Ectodermal cell (in vitro differentiated cells): ENCODE measurements around the gene RAB6D.
"Not testable (repeated sequence)": the region's sequence is repeated elsewhere in the genome, so short reads cannot be mapped to it uniquely, and the experiment has no call there.

Experiments used
- H3K27ac ChIP-seq: 2 replicates; pipeline ENCODE4 v1.7.0; 2013; ENCODE audit warnings: mild to moderate bottlenecking, low read depth, low read length; ENCODE audit not compliant: insufficient read depth, poor library complexity, severe bottlenecking
- H3K27me3 ChIP-seq: 2 replicates; pipeline ENCODE4 v1.7.0; 2013; ENCODE audit warnings: mild to moderate bottlenecking, low read length; ENCODE audit not compliant: insufficient read depth, control insufficient read depth, poor library complexity, severe bottlenecking
- H3K36me3 ChIP-seq: one replicate; pipeline ENCODE4 v1.7.0; 2013; ENCODE audit warnings: low read length; ENCODE audit not compliant: control insufficient read depth, insufficient read depth
- H3K4me1 ChIP-seq: one replicate; pipeline ENCODE4 v1.7.0; 2013; ENCODE audit warnings: low read length; ENCODE audit not compliant: control insufficient read depth, insufficient read depth
- H3K4me3 ChIP-seq: 2 replicates; pipeline ENCODE4 v1.7.0; 2013; ENCODE audit warnings: low read depth, low read length, control low read depth; ENCODE audit not compliant: insufficient read depth
- H3K9me3 ChIP-seq: 2 replicates; pipeline ENCODE4 v1.7.0; 2013; ENCODE audit warnings: mild to moderate bottlenecking, low read length, moderate library complexity; ENCODE audit not compliant: control insufficient read depth
- WGBS, 2 experiments: methylation state at CpG; one replicate each; pipeline ENCODE4 v1.1.7; 2013; ENCODE audit warnings: missing lambda C conversion rate in 2 of 2; 5-methylcytosine and 5-hydroxymethylcytosine counted together

Gene RAB6D

GRCh38 chr2:131367352-131367751 is 3.4 kb upstream of the RAB6D start:
- no peak overlapping the region for H3K4me3 ChIP-seq
- H3K27ac ChIP-seq: no peak overlapping the region
- no peaks in the 10 kb centered on the region for H3K36me3 ChIP-seq
- H3K4me1 ChIP-seq: no peaks in the 10 kb centered on the region
- H3K9me3 ChIP-seq: no peaks in the 10 kb centered on the region
- 92 to 97% methylated on average over 7 of the region's 7 CpGs for WGBS, 2 experiments
- H3K27me3 ChIP-seq: peaks cover 33% of the 10 kb centered on the region

GRCh38 chr2:131366643-131367042 is 2.7 kb upstream of the RAB6D start:
- no peaks in the 10 kb centered on the region for H3K9me3 ChIP-seq
- no peaks in the 10 kb centered on the region for H3K36me3 ChIP-seq
- H3K4me3 ChIP-seq: no peak overlapping the region
- peaks cover 40% of the 10 kb centered on the region for H3K27me3 ChIP-seq
- 83 to 84% methylated on average over 6 of the region's 6 CpGs for WGBS, 2 experiments
- no peaks in the 10 kb centered on the region for H3K4me1 ChIP-seq
- H3K27ac ChIP-seq: no peak overlapping the region

- H3K4me1 ChIP-seq: no peaks in the 10 kb centered on the region
- peaks cover 52% of the 10 kb centered on the region for H3K27me3 ChIP-seq
- WGBS, 2 experiments: 82 to 92% methylated on average over 5 to 6 of the region's 6 CpGs
- no peaks in the 10 kb centered on the region for H3K9me3 ChIP-seq
- H3K4me3 ChIP-seq: no peak overlapping the region
- H3K36me3 ChIP-seq: no peaks in the 10 kb centered on the region
- H3K27ac ChIP-seq: no peak overlapping the region
Measured at GRCh38 chr2:131365452-131365851, 1.5 kb upstream of the RAB6D start.

- H3K4me1 ChIP-seq, H3K27ac ChIP-seq, H3K4me3 ChIP-seq, H3K36me3 ChIP-seq, H3K9me3 ChIP-seq: not testable (repeated sequence)
- 3 to 25% methylated on average over 2 of the region's 12 CpGs for WGBS, 2 experiments
- peaks cover 57% of the 10 kb centered on the region for H3K27me3 ChIP-seq
Measured at GRCh38 chr2:131363213-131363612, 755 bp downstream of the RAB6D start.

GRCh38 chr2:131361773-131362172 is 2.2 kb downstream of the RAB6D start:
- H3K4me3 ChIP-seq, H3K36me3 ChIP-seq, H3K27ac ChIP-seq, H3K9me3 ChIP-seq, H3K4me1 ChIP-seq: not testable (repeated sequence)
- H3K27me3 ChIP-seq: peaks cover 57% of the 10 kb centered on the region
- WGBS, 2 experiments: 30 to 38% methylated on average over 2 of the region's 4 CpGs

- 6 to 8% methylated on average over 10 to 14 of the region's 46 CpGs for WGBS, 2 experiments
- not testable (repeated sequence) for H3K36me3 ChIP-seq, H3K9me3 ChIP-seq, H3K4me1 ChIP-seq, H3K4me3 ChIP-seq, H3K27ac ChIP-seq
- H3K27me3 ChIP-seq: peaks cover 15% of the 10 kb centered on the region
Measured at GRCh38 chr2:131353167-131353697, 10.7 kb downstream of the RAB6D start.

GRCh38 chr2:131349021-131349420 is 14.9 kb downstream of the RAB6D start:
- no peak overlapping the region for H3K4me3 ChIP-seq
- no peaks in the 10 kb centered on the region for H3K4me1 ChIP-seq
- WGBS, 2 experiments: 93 to 100% methylated on average over 2 to 4 of the region's 4 CpGs
- peaks cover 6% of the 10 kb centered on the region for H3K27me3 ChIP-seq
- H3K9me3 ChIP-seq: no peaks in the 10 kb centered on the region
- no peak overlapping the region for H3K27ac ChIP-seq
- no peaks in the 10 kb centered on the region for H3K36me3 ChIP-seq

- H3K27ac ChIP-seq, H3K9me3 ChIP-seq, H3K36me3 ChIP-seq, H3K27me3 ChIP-seq, H3K4me1 ChIP-seq, H3K4me3 ChIP-seq: not testable (repeated sequence)
- WGBS, 2 experiments: 85% methylated on average over 7 of the region's 7 CpGs
Measured at GRCh38 chr2:131347035-131347434, 16.9 kb downstream of the RAB6D start.

- H3K4me1 ChIP-seq: not testable (repeated sequence)
- 88 to 89% methylated on average over 1 of the region's 1 CpG for whole genome bisulfite sequencing, 2 experiments
Measured at GRCh38 chr2:131339307-131339706, 24.7 kb downstream of the RAB6D start.

GRCh38 chr2:131335319-131335718 is 28.6 kb downstream of the RAB6D start:
- H3K4me1 ChIP-seq, H3K27ac ChIP-seq, H3K9me3 ChIP-seq, H3K36me3 ChIP-seq, H3K4me3 ChIP-seq: not testable (repeated sequence)
- peaks cover 13% of the 10 kb centered on the region for H3K27me3 ChIP-seq
- WGBS, 2 experiments: 48 to 51% methylated on average over 6 of the region's 6 CpGs

More at GRCh38 chr2:131339307-131339706, 24.7 kb downstream of the RAB6D start:
- not testable (repeated sequence) for H3K4me3 ChIP-seq, H3K36me3 ChIP-seq, H3K27ac ChIP-seq, H3K9me3 ChIP-seq, H3K27me3 ChIP-seq

GRCh38 chr2:131332709-131333108 is 31.3 kb downstream of the RAB6D start:
- H3K4me3 ChIP-seq, H3K4me1 ChIP-seq, H3K27ac ChIP-seq, H3K36me3 ChIP-seq, H3K9me3 ChIP-seq: not testable (repeated sequence)
- H3K27me3 ChIP-seq: peaks cover 21% of the 10 kb centered on the region
- WGBS, 2 experiments: 94 to 100% methylated on average over 3 of the region's 3 CpGs
